Hematopoietic multipotent progenitor cell treated with erythropoietin and hydrocortisone succinate and interleukin-3 and kit ligand, for 15 days (in vitro differentiated cells): Measurements from ENCODE around the gene LTBP1.
"Not testable (repeated sequence)": the region's sequence is repeated elsewhere in the genome, so short reads cannot be mapped to it uniquely, and the experiment has no call there.

Source experiments
- DNase-seq: peaks from one replicate; pipeline ENCODE4 v3.0.0-alpha.2; 2015; ENCODE audit warnings: low spot score

Gene LTBP1

GRCh38 chr2:33343387-33343895 is 396.7 kb downstream of the LTBP1 start:
- no peak for DNase-seq

- no peak for DNase-seq
These were observed 397.5 kb downstream of the LTBP1 start for GRCh38 chr2:33344230-33344629.

GRCh38 chr2:33347856-33348255 is 401.1 kb downstream of the LTBP1 start:
- no peak for DNase-seq

- no peak for DNase-seq
These were observed 403.9 kb downstream of the LTBP1 start for GRCh38 chr2:33350632-33351031.

GRCh38 chr2:33351781-33352180 is 405.0 kb downstream of the LTBP1 start:
- DNase-seq = no peak

- DNase-seq = no peak
These were observed 408.2 kb downstream of the LTBP1 start for GRCh38 chr2:33354981-33355380.

- no peak for DNase-seq
These were observed 412.1 kb downstream of the LTBP1 start for GRCh38 chr2:33358878-33359277.

GRCh38 chr2:33363325-33364298 is 416.9 kb downstream of the LTBP1 start:
- no peak for DNase-seq

GRCh38 chr2:33365264-33365970 is 418.7 kb downstream of the LTBP1 start:
- DNase-seq = no peak

- no peak for DNase-seq
These were observed 419.7 kb downstream of the LTBP1 start for GRCh38 chr2:33366473-33366872.

- not testable (repeated sequence) for DNase-seq
These were observed 421.8 kb downstream of the LTBP1 start for GRCh38 chr2:33368524-33368923.

GRCh38 chr2:33369191-33369590 is 422.4 kb downstream of the LTBP1 start:
- no peak for DNase-seq

- DNase-seq = no peak
These were observed 424.0 kb downstream of the LTBP1 start for GRCh38 chr2:33370636-33371265.

GRCh38 chr2:33371304-33372090 is 424.7 kb downstream of the LTBP1 start:
- DNase-seq = no peak

GRCh38 chr2:33372940-33373553 is 426.3 kb downstream of the LTBP1 start:
- peak; percentile 48 for DNase-seq

GRCh38 chr2:33373986-33374385 is 427.2 kb downstream of the LTBP1 start:
- no peak for DNase-seq

- no peak for DNase-seq
These were observed 428.3 kb downstream of the LTBP1 start for GRCh38 chr2:33375054-33375453.

GRCh38 chr2:33377048-33377447 is 430.3 kb downstream of the LTBP1 start:
- no peak for DNase-seq

- DNase-seq = no peak
These were observed 431.9 kb downstream of the LTBP1 start for GRCh38 chr2:33378556-33379210.

GRCh38 chr2:33380001-33380609 is 433.4 kb downstream of the LTBP1 start:
- peak; percentile 42 for DNase-seq
